Brain pericyte (primary cell): ENCODE data around the gene TMEM123.
A peak's percentile ranks its signal among the peaks of the same experiment; 100 is the strongest.

Experiments
- DNase-seq: peaks from one replicate; pipeline ENCODE4 v3.0.0-alpha.2; 2012; ENCODE audit warnings: low read depth, low spot score

The TMEM123 gene

GRCh38 chr11:102472127-102472526 is 19.6 kb upstream of the TMEM123 start:
- no peak for DNase-seq

- DNase-seq = no peak
Observed at GRCh38 chr11:102471474-102471873, 18.9 kb upstream of the TMEM123 start.

GRCh38 chr11:102470251-102470650 is 17.7 kb upstream of the TMEM123 start:
- DNase-seq = no peak

GRCh38 chr11:102469196-102469821 is 16.7 kb upstream of the TMEM123 start:
- DNase-seq = peak; percentile 24

- no peak for DNase-seq
Observed at GRCh38 chr11:102468616-102469195, 16.1 kb upstream of the TMEM123 start.

GRCh38 chr11:102467853-102468580 is 15.5 kb upstream of the TMEM123 start:
- no peak for DNase-seq

GRCh38 chr11:102467080-102467708 is 14.6 kb upstream of the TMEM123 start:
- no peak for DNase-seq

- DNase-seq = no peak
Observed at GRCh38 chr11:102465696-102466095, 13.1 kb upstream of the TMEM123 start.

GRCh38 chr11:102464859-102465500 is 12.4 kb upstream of the TMEM123 start:
- DNase-seq = no peak

GRCh38 chr11:102464037-102464436 is 11.5 kb upstream of the TMEM123 start:
- no peak for DNase-seq

- no peak for DNase-seq
Observed at GRCh38 chr11:102462610-102463009, 10.0 kb upstream of the TMEM123 start.

GRCh38 chr11:102459393-102459792 is 6.8 kb upstream of the TMEM123 start:
- no peak for DNase-seq

GRCh38 chr11:102458548-102458947 is 6.0 kb upstream of the TMEM123 start:
- DNase-seq = no peak

- no peak for DNase-seq
Observed at GRCh38 chr11:102457865-102458264, 5.3 kb upstream of the TMEM123 start.

GRCh38 chr11:102457056-102457677 is 4.6 kb upstream of the TMEM123 start:
- DNase-seq = no peak

- no peak for DNase-seq
Observed at GRCh38 chr11:102456381-102456780, 3.8 kb upstream of the TMEM123 start.

GRCh38 chr11:102453921-102454320 is 1.4 kb upstream of the TMEM123 start:
- DNase-seq = no peak

- DNase-seq = no peak
Observed at GRCh38 chr11:102453302-102453695, 734 bp upstream of the TMEM123 start.

- no peak for DNase-seq
Observed at GRCh38 chr11:102451681-102452460, 694 bp downstream of the TMEM123 start.

- no peak for DNase-seq
Observed at GRCh38 chr11:102451041-102451680, 1.4 kb downstream of the TMEM123 start.
